Hindlimb muscle (tissue), 1 donor: ENCODE results near the gene ARHGAP26. TPM values are rescaled to one million over a fixed set of nuclear protein-coding genes. Genes with fewer than 3 reads are reported as not detected.
A peak's percentile ranks its signal among the peaks of the same experiment; 100 is the strongest.

Experiments
- DNase-seq: peaks from one replicate; pipeline ENCODE4 v3.0.0-alpha.2; 2013
- polyA plus RNA-seq: library from polyadenylated mRNA; unstranded; fragments of 120-200 nt; gene quantifications from one replicate; pipeline ENCODE4 v1.2.1, GENCODE V29; 2013; ENCODE audit not compliant: insufficient read length

The ARHGAP26 gene
- polyA plus RNA-seq, result 13.8 TPM

GRCh38 chr5:142769793-142770649 is at the start of gene ARHGAP26:
ARHGAP26 (plus strand) TSS chr5:142770377; CDS start chr5:142770762, 385 bp downstream.
- DNase-seq, result peak; percentile 97

- no peak for DNase-seq
These were observed 49.4 kb upstream of the ARHGAP26 start for GRCh38 chr5:142720641-142721271.

GRCh38 chr5:142722146-142722545 is 48.0 kb upstream of the ARHGAP26 start:
- no peak for DNase-seq

- no peak for DNase-seq
These were observed 47.3 kb upstream of the ARHGAP26 start for GRCh38 chr5:142722896-142723295.

- DNase-seq, result no peak
These were observed 45.4 kb upstream of the ARHGAP26 start for GRCh38 chr5:142724821-142725220.

- DNase-seq, result no peak
These were observed 44.7 kb upstream of the ARHGAP26 start for GRCh38 chr5:142725231-142726187.

GRCh38 chr5:142726188-142726731 is 43.9 kb upstream of the ARHGAP26 start:
- DNase-seq, result peak; percentile 62

GRCh38 chr5:142727735-142728047 is 42.5 kb upstream of the ARHGAP26 start:
- DNase-seq, result no peak

- DNase-seq, result no peak
These were observed 34.6 kb upstream of the ARHGAP26 start for GRCh38 chr5:142735323-142736246.

GRCh38 chr5:142736247-142736632 is 33.9 kb upstream of the ARHGAP26 start:
- DNase-seq, result no peak

GRCh38 chr5:142737179-142737578 is 33.0 kb upstream of the ARHGAP26 start:
- DNase-seq, result no peak

- DNase-seq, result peak; percentile 75
These were observed 29.5 kb upstream of the ARHGAP26 start for GRCh38 chr5:142740474-142741242.

- DNase-seq, result peak; percentile 85
These were observed 26.4 kb upstream of the ARHGAP26 start for GRCh38 chr5:142743592-142744441.

GRCh38 chr5:142745268-142745667 is 24.9 kb upstream of the ARHGAP26 start:
- no peak for DNase-seq

GRCh38 chr5:142746532-142747433 is 23.4 kb upstream of the ARHGAP26 start:
- no peak for DNase-seq

- no peak for DNase-seq
These were observed 22.0 kb upstream of the ARHGAP26 start for GRCh38 chr5:142748132-142748531.

- DNase-seq, result no peak
These were observed 21.5 kb upstream of the ARHGAP26 start for GRCh38 chr5:142748568-142749249.

- no peak for DNase-seq
These were observed 20.9 kb upstream of the ARHGAP26 start for GRCh38 chr5:142749321-142749720.
